HCT116 (cell line): ENCODE measurements around the gene MAP3K7CL. TPM values are rescaled to one million over a fixed set of nuclear protein-coding genes. Genes with fewer than 3 reads are reported as not detected.

Experiments
- CBX3 ChIP-seq: IDR thresholded peaks from 2 replicates; pipeline ENCODE4 v1.6.1; 2012; ENCODE audit warnings: low read depth
- CTCF ChIP-seq, 3 experiments: fragments of 200-600 bp in 1 of 3; sonication (generic) in 1 of 3; IDR thresholded peaks in 2 of 3; conservative IDR thresholded peaks in 1 of 3; 2 replicates each; pipeline ENCODE4 v1.5.1; 2012 to 2017; ENCODE audit warnings: low read depth in 2 of 3, low read length in 2 of 3, antibody characterized with exemption in 1 of 3, borderline replicate concordance in 1 of 3, control low read depth in 1 of 3, mild to moderate bottlenecking in 1 of 3, mixed read lengths in 1 of 3, mixed run types in 1 of 3, moderate library complexity in 1 of 3; ENCODE audit not compliant: insufficient read depth in 1 of 3
- ELF1 ChIP-seq: IDR thresholded peaks from 2 replicates; pipeline ENCODE4 v1.6.1; 2012; ENCODE audit warnings: low read depth, borderline replicate concordance
- EZH2 ChIP-seq: fragments of 200-600 bp; sonication (generic); IDR thresholded peaks from 2 replicates; pipeline ENCODE4 v1.6.1; 2017; ENCODE audit warnings: antibody characterized with exemption, mixed run types
- POLR2A ChIP-seq: IDR thresholded peaks from 2 replicates; pipeline ENCODE4 v1.7.0; 2011; ENCODE audit warnings: borderline replicate concordance; ENCODE audit not compliant: insufficient read depth, insufficient read length; ENCODE audit errors: extremely low read depth
- REST ChIP-seq: IDR thresholded peaks from 2 replicates; pipeline ENCODE4 v1.6.1; 2012; ENCODE audit warnings: low read depth
- SIN3A ChIP-seq: IDR thresholded peaks from 2 replicates; pipeline ENCODE4 v1.6.1; 2012; ENCODE audit warnings: low read depth
- total RNA-seq: library from RNA; stranded (reverse); gene quantifications from one replicate; pipeline ENCODE4 v1.2.1, GENCODE V29; 2021; ENCODE audit not compliant: unreplicated experiment

The MAP3K7CL gene
- total RNA-seq, 1 experiment from 2014 or later: 0.57 TPM

GRCh38 chr21:29195981-29196669 lies 65.7 kb downstream of the MAP3K7CL start (continued):
- TF ChIP-seq REST: no peak
- TF ChIP-seq CTCF (IDR thresholded peaks at IDR 0.05 in 2 of 3, conservative IDR thresholded peaks at IDR 0.05 in 1 of 3; ENCODE audit: borderline replicate concordance in 1 of 3, insufficient read depth in 1 of 3, low read depth in 2 of 3, low read length in 2 of 3): peak in 2 of 3 experiments; percentile 54 to 65; a peak in 4 of 6 replicates
- no peak for TF ChIP-seq EZH2
- TF ChIP-seq ELF1: peak; percentile 25; the same call in 1 of the 2 replicates
- 0 out of 2 replicates have a peak, but pooled peaks have one; percentile 36 for TF ChIP-seq SIN3A
- TF ChIP-seq POLR2A: no peak
- peak; percentile 71 for TF ChIP-seq CBX3
